ENCODE measurements around the gene IQSEC1. TPM values are rescaled to one million over a fixed set of nuclear protein-coding genes. Genes with fewer than 3 reads are reported as not detected.

The IQSEC1 gene
- total RNA-seq: 9.4 TPM

DNA sequence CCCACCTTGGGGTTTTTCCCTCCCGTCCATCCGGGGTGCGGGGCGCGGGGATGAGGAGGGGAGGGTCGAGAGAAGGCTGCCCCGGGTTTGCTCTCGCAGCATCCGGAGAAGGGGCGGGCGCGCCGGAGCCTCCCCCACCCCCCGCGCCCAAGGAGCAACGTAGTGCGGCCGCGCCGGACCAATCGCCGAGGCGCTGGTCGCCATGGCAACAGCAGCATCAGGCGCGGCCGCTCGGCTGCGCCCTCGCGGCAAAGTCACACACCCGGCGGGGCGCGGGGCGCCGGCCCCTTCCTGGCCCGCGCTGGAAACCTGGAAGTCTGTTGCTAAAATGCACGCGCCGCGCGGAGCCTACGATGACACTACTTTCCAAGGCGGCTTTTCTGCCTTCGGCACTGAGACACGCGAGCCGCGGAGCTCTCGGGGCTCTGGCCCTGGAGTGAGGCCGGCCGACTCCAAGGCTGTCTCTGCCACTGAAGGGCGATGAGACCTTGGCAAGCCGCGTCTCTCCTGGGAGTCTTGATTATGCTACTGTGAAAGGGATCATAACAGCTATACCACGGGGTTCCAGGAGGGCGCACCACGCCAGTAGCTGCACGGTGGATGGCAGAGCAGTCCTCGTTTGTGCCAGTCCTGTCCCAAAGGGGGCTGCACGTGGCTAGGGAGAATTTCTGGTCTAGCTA lies at the start of gene IQSEC1:
IQSEC1 (minus strand) TSS at position 104 of the 680 bp plus-strand sequence. CDS start 415 bp downstream, outside the sequence.
- ATAC-seq: peak; percentile 50

GRCh38 chr3:13122081-13123012 lies 49.1 kb upstream of the IQSEC1 start:
- no peak for ATAC-seq

DNA sequence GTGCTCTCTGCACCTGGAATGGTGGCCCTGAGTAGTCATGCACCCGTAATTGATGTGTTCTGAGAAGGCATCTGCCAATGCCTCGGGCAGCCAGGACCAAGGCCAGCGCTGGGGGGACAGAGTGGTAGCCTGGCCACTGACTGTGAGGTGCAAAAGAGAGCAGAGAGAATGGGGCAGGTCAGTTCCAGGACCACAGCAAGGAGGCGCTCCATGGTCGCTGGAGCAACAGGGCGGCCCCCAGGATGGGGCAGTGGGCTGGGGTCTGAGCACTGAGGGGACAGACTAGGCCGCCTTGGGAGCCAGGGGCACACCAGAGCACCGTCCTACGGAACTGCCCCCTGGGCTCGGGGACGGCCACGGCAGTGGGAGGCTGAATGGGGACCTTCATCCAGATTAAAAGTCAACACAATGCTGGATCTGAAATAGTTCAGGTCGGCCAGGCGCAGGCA lies 48.3 kb upstream of the IQSEC1 start:
- ATAC-seq: no peak

GRCh38 chr3:13120928-13121552 lies 47.8 kb upstream of the IQSEC1 start:
- ATAC-seq: peak; percentile 9

DNA sequence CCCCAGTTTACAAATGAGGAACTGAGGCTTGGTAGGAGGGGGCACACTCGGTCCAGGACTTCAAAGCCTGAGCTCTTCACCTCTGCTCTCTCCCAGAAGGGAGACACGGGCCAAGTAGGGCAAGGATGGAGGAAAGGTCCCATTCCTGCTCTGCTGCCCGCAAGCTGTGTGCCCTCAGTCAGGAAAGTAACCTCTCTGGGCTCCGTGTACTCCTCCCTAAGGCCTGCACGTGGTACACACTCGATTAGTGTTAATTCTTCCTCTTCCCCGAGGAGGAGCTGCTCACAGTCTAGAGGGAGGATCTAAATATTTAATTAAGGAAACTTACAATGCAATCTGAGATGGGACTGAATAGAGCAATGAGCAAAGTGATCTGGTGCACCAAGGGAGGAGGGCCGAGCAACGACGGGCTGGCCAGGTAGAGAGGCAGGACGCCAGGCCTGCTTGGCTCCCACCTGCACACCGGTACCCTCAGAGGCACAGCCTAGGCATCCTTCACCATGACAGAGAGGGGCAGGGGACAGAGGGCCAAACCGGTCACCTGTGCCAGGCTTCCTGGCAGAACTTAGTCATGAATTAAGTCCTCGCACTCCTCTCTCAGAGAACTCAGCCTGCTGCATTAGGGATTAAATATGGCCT lies 47.2 kb upstream of the IQSEC1 start:
- peak; percentile 34 for ATAC-seq

GRCh38 chr3:13119471-13120220 lies 46.4 kb upstream of the IQSEC1 start:
- no peak for ATAC-seq

DNA sequence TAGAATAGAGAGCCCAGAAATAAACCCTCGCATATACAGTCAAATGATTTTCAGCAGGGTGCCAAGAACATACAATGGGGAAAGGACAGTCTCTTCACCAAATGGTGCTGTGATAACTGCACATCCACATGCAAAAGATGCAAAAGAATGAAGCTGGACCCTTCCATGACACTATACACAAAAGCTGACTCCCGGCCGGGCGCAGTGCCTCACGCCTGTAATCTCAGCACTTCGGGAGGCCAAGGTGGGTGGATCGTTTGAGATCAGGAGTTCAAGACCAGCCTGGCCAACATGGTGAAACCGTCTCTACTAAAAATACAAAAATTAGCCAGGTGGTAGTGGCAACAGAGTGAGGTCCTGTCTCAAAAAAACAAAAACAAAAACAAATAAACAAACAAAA lies 43.2 kb upstream of the IQSEC1 start:
- ATAC-seq: no peak

DNA sequence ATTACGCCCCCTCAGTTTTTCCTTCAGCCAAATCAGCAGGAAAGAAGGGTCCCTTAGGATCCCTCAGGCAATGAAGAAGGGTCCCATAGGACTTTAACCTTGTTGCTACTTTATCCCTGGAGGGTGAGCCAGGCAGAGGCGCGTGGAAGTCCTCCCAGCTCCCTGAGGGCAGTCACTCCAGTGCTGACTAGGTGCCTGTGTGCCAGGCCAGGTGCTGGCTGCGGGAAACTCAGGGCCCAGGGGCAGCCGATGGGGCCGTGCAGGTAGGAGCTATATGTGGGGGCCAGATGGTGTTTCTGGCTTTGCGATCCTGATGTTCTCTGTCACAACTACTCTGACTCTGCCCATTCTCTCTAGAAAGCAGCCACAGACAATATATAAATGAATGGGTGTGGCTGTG lies 42.8 kb upstream of the IQSEC1 start:
- no peak for ATAC-seq

- no peak for ATAC-seq
These were observed 42.3 kb upstream of the IQSEC1 start for GRCh38 chr3:13115576-13115910.

DNA sequence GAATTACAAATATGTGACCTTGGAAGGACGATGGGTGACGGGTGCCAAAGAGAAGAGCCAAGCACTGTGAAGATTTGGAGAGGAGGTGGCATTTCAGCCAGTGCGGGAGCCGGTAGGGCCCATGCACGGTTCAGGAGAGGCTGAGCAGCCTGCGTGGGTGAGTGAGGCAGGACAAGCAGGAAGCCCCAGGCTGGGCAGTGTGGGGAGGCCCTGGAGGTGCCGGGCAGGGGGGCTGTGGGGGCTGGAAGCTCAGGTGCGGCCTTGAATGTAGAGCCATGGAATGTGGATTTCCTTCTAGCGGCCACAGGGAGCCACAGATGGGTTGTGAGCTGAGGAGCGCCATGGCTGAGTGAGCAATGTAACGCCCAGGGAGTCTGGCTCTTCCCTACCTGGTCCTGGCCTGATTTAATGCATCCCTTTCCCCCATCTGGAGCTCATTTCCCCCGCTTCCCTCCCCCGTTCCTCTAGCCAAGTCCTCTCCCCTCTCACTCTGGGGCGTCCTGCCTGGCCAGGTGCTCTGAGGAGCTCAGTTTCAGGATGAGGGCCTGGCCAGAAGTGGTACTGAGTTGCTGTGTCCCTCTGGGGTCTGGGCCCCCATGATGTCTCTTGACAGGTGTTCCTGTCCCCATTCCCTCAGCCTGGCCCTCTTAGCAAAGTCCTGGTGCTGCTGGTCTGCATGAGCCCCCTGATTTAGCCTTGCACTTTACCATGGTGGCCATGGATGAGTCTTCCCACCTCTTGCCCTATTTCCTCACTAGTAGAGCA lies 41.8 kb upstream of the IQSEC1 start:
- ATAC-seq: no peak

GRCh38 chr3:13113346-13114330 lies 40.4 kb upstream of the IQSEC1 start:
- no peak for ATAC-seq

GRCh38 chr3:13112521-13113345 lies 39.5 kb upstream of the IQSEC1 start:
- peak; percentile 66 for ATAC-seq

- peak; percentile 65 for ATAC-seq
These were observed 38.8 kb upstream of the IQSEC1 start for GRCh38 chr3:13111873-13112520.

- peak; percentile 15 for ATAC-seq
These were observed 38.1 kb upstream of the IQSEC1 start for GRCh38 chr3:13111173-13111872.

- peak; percentile 58 for ATAC-seq
These were observed 37.5 kb upstream of the IQSEC1 start for GRCh38 chr3:13110678-13111116.

- no peak for ATAC-seq
These were observed 36.3 kb upstream of the IQSEC1 start for GRCh38 chr3:13109516-13109915.

DNA sequence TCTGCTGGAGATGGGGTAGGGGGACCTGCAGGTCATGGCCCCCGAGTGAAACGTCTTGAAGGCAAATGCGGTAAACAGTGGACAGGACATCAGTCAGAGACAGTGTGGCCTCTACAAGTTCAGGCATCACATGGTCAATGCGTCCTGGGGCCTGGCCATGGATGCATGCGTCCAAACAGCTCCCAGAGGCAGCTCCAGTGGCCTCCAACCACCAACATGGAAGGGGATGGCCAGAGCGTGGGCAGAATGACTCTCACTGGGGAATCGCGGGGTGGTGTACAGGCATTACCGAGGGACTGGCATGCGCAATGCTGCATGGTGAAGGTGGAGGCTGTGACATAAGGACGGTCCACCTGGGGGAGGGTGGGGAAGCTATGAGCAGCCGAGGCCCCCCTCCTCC lies 35.6 kb upstream of the IQSEC1 start:
- no peak for ATAC-seq

DNA sequence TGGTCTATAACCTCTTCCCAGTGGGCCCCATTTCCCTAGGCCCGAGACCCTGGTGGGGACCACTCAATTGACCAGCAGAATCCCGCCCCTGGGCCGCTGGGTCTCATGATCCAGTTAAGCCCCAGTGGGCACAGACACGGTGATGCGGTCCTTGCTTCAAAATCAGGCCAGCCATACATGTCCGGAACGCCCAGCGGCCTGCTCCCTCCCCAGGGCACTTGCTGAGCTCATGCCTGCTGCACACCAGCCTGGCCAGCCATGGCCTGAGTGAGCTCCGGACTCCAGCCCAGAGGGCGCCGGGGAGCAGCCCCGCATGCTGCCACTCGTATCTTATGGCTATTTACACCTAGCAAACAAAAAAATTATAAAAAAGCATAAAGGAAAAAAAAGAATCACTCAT lies 34.4 kb upstream of the IQSEC1 start:
- no peak for ATAC-seq

Measured in esophagus mucosa (tissue), 1 donor.